HepG2 (cell line): ENCODE results near the gene ZCCHC10. TPM values are rescaled to one million over a fixed set of nuclear protein-coding genes. Genes with fewer than 3 reads are reported as not detected.

ENCODE experiments used
- EHMT2 ChIP-seq: fragments of 200-600 bp; sonication (generic); IDR thresholded peaks from 2 replicates; pipeline ENCODE4 v1.7.0; 2017; ENCODE audit warnings: antibody characterized with exemption, low read depth, low read length, borderline replicate concordance
- FOSL2 ChIP-seq: sonication (generic); formaldehyde crosslinking; IDR thresholded peaks from 2 replicates; pipeline ENCODE4 v1.4.0; 2020; ENCODE audit warnings: missing genetic modification reagents
- GABPB1 ChIP-seq: IDR thresholded peaks from 2 replicates; pipeline ENCODE4 v1.6.1; 2016; ENCODE audit warnings: mild to moderate bottlenecking, missing genetic modification reagents, moderate library complexity, missing compliant biosample characterization
- GATAD1 ChIP-seq: IDR thresholded peaks from 2 replicates; pipeline ENCODE4 v1.6.1; 2016; ENCODE audit warnings: missing genetic modification reagents, missing compliant biosample characterization
- JUN ChIP-seq: sonication (generic); formaldehyde crosslinking; IDR thresholded peaks from 2 replicates; pipeline ENCODE4 v1.4.0; 2020; ENCODE audit warnings: mild to moderate bottlenecking, missing genetic modification reagents
- LCORL ChIP-seq, 2 experiments: fragments of 450-650 bp in 1 of 2; sonication (generic) in 1 of 2; formaldehyde crosslinking in 1 of 2; IDR thresholded peaks; 2 replicates each; pipeline versions ENCODE4 v1.5.0 to v1.6.1; 2017 to 2020; ENCODE audit warnings: antibody characterized with exemption in 1 of 2, missing genetic modification reagents in 1 of 2
- MYC ChIP-seq: sonication (generic); formaldehyde crosslinking; IDR thresholded peaks from 2 replicates; pipeline ENCODE4 v1.9.0; 2021; ENCODE audit warnings: missing genetic modification reagents, borderline replicate concordance
- PLRG1 ChIP-seq: fragments of 450-650 bp; conservative IDR thresholded peaks from 2 replicates; pipeline ENCODE4 v1.6.1; 2016
- PLSCR1 ChIP-seq: sonication (generic); formaldehyde crosslinking; IDR thresholded peaks from 2 replicates; pipeline ENCODE4 v1.5.0; 2020; ENCODE audit warnings: missing genetic modification reagents, mild to moderate bottlenecking, borderline replicate concordance
- RBFOX2 ChIP-seq: fragments of 200-400 bp; formaldehyde crosslinking; IDR thresholded peaks from 2 replicates; pipeline ENCODE4 v1.6.1; 2017; ENCODE audit warnings: low read depth, mild to moderate bottlenecking, low read length
- SALL1 ChIP-seq: sonication (generic); formaldehyde crosslinking; IDR thresholded peaks from 2 replicates; pipeline ENCODE4 v1.8.0; 2022; ENCODE audit warnings: mild to moderate bottlenecking, missing genetic modification reagents
- TCF12 ChIP-seq, 2 experiments: fragments of 450-650 bp in 1 of 2; sonication (generic) in 1 of 2; formaldehyde crosslinking in 1 of 2; IDR thresholded peaks; 2 replicates each; pipeline versions ENCODE4 v1.6.1 to v1.8.0; 2017 to 2022; ENCODE audit warnings: antibody characterized with exemption in 1 of 2, mild to moderate bottlenecking in 1 of 2, missing genetic modification reagents in 1 of 2, moderate library complexity in 1 of 2
- ZNF225 ChIP-seq: sonication (generic); formaldehyde crosslinking; IDR thresholded peaks from 2 replicates; pipeline ENCODE4 v1.4.0; 2020; ENCODE audit warnings: mild to moderate bottlenecking, missing genetic modification reagents
- ZNF292 ChIP-seq: sonication (generic); formaldehyde crosslinking; IDR thresholded peaks from 2 replicates; pipeline ENCODE4 v1.8.1; 2022; ENCODE audit warnings: mild to moderate bottlenecking, low read depth, missing genetic modification reagents, borderline replicate concordance
- ZNF33A ChIP-seq: sonication (generic); formaldehyde crosslinking; IDR thresholded peaks from 2 replicates; pipeline ENCODE4 v1.5.1; 2020; ENCODE audit warnings: missing genetic modification reagents, mild to moderate bottlenecking, moderate library complexity, borderline replicate concordance
- ZNF33B ChIP-seq: sonication (generic); formaldehyde crosslinking; IDR thresholded peaks from 2 replicates; pipeline ENCODE4 v1.5.1; 2020; ENCODE audit warnings: mild to moderate bottlenecking, missing genetic modification reagents
- ZNF589 ChIP-seq: sonication (generic); formaldehyde crosslinking; conservative IDR thresholded peaks from 2 replicates; pipeline ENCODE4 v1.8.0; 2022; ENCODE audit warnings: mild to moderate bottlenecking, moderate library complexity, missing genetic modification reagents
- ZNF614 ChIP-seq: IDR thresholded peaks from 2 replicates; pipeline ENCODE4 v1.6.1; 2018; ENCODE audit warnings: missing biosample characterization, missing genetic modification reagents, inconsistent platforms, borderline replicate concordance
- polyA plus RNA-seq, 8 experiments: library from polyadenylated mRNA; depleted of rRNA in 3 of 8; stranded (reverse) in 7 of 8; unstranded in 1 of 8; fragments of >200 nt; fragmentation: Illumina TruSeq in 4 of 8; extraction: Trizol in 4 of 8; gene quantifications; 2 replicates each; pipeline versions ENCODE4 v1.2.1 to v1.2.3, GENCODE V29; 2011 to 2016; ENCODE audit warnings: low read depth in 4 of 8, missing spikeins in 1 of 8, mixed read lengths in 1 of 8; ENCODE audit not compliant: insufficient read depth in 1 of 8
- total RNA-seq, 5 experiments: library from RNA; depleted of rRNA; stranded (reverse); fragments of >200 nt; fragmentation: Illumina TruSeq; extraction: Trizol; gene quantifications; 2 replicates each; pipeline ENCODE4 v1.2.3, GENCODE V29; 2016; ENCODE audit warnings: low read depth in 1 of 5
- TF ChIP-seq, protein P1 (sequence below): sonication (generic); formaldehyde crosslinking; IDR thresholded peaks from 2 replicates; pipeline ENCODE4 v1.5.1; 2020; ENCODE audit warnings: mild to moderate bottlenecking, missing genetic modification reagents, borderline replicate concordance
- TF ChIP-seq, protein P2 (sequence below): sonication (generic); formaldehyde crosslinking; IDR thresholded peaks from 2 replicates; pipeline ENCODE4 v1.4.0; 2020; ENCODE audit warnings: missing genetic modification reagents

Gene ZCCHC10
- total and polyA plus RNA-seq, 2 of the 13 experiments (the other 11 are each of a cell fraction or from before 2014, with no cell fraction given) = 40.7 to 48.2 TPM

DNA sequence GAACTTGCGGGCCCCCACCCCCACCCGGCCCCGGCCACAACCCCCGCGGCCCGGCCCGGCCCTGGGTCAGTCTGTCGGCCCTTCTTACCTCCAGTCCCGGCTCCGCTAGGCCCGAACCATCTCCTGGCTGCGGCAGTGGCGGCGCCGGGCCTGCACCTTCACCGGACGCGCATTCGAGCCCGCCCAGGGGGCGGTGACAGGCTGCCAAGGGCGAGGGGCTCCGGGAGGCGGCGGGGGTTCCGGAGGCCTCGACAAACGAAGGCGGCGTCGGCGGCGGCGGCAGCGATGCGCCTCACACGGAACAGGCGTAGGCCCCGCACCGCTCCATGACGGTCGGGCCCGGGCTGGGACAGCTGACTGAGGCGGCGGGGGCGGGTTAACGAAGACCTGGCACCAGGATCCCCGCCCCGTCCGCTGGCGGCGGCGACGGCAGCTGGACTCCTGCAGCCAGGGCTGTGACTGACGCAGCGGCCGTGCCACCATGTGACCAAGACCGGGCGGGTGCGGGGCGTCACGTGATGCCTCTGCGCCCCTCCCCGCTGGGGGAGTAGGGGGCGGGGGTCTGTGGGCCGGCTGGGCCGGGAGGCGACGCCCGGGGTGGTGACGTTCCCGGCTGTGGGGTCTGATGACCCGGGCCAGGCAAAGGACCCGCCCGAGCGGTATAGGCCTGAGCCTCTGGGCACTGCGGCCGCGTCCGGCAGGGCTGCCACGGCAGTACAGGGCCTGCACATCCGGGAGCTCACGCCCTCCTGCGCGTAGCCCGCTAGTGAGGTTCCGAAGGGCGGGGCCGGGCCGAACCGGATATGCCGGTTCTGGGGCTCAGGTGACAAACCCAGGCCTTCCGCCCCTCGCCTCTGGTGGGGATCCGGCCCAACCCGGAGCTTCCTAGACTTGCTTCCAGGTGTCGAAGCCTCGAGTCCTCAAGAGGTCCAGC is 62.9 kb downstream of the ZCCHC10 start, which contains the start of gene AFF4 (continued):
- TF ChIP-seq, protein P1, sequence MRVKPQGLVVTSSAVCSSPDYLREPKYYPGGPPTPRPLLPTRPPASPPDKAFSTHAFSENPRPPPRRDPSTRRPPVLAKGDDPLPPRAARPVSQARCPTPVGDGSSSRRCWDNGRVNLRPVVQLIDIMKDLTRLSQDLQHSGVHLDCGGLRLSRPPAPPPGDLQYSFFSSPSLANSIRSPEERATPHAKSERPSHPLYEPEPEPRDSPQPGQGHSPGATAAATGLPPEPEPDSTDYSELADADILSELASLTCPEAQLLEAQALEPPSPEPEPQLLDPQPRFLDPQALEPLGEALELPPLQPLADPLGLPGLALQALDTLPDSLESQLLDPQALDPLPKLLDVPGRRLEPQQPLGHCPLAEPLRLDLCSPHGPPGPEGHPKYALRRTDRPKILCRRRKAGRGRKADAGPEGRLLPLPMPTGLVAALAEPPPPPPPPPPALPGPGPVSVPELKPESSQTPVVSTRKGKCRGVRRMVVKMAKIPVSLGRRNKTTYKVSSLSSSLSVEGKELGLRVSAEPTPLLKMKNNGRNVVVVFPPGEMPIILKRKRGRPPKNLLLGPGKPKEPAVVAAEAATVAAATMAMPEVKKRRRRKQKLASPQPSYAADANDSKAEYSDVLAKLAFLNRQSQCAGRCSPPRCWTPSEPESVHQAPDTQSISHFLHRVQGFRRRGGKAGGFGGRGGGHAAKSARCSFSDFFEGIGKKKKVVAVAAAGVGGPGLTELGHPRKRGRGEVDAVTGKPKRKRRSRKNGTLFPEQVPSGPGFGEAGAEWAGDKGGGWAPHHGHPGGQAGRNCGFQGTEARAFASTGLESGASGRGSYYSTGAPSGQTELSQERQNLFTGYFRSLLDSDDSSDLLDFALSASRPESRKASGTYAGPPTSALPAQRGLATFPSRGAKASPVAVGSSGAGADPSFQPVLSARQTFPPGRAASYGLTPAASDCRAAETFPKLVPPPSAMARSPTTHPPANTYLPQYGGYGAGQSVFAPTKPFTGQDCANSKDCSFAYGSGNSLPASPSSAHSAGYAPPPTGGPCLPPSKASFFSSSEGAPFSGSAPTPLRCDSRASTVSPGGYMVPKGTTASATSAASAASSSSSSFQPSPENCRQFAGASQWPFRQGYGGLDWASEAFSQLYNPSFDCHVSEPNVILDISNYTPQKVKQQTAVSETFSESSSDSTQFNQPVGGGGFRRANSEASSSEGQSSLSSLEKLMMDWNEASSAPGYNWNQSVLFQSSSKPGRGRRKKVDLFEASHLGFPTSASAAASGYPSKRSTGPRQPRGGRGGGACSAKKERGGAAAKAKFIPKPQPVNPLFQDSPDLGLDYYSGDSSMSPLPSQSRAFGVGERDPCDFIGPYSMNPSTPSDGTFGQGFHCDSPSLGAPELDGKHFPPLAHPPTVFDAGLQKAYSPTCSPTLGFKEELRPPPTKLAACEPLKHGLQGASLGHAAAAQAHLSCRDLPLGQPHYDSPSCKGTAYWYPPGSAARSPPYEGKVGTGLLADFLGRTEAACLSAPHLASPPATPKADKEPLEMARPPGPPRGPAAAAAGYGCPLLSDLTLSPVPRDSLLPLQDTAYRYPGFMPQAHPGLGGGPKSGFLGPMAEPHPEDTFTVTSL = peak; percentile 51; the same call in 1 of the 2 replicates
- TF ChIP-seq TCF12 (IDR thresholded peaks at IDR 0.05) = no peak
- no peak for TF ChIP-seq TCF12 (CRISPR knock-in tag; IDR thresholded peaks at IDR 0.05)
- 0 out of 2 replicates have a peak, but pooled peaks have one; percentile 32 for TF ChIP-seq PLSCR1 (CRISPR knock-in tag)
- TF ChIP-seq RBFOX2 = peak; percentile 97
- peak; percentile 75; the same call in 1 of the 2 replicates for TF ChIP-seq ZNF225 (CRISPR knock-in tag)
- TF ChIP-seq JUN (CRISPR knock-in tag) = no peak
- TF ChIP-seq FOSL2 (CRISPR knock-in tag) = peak; percentile 69
- TF ChIP-seq ZNF614 (CRISPR knock-in tag) = no peak
- no peak; the same call in none of the 2 replicates for TF ChIP-seq ZNF33A
- TF ChIP-seq ZNF589 = peak; percentile 77; the same call in 1 of the 2 replicates
- no peak for TF ChIP-seq PLRG1
- TF ChIP-seq ZNF33B = peak; percentile 77; the same call in 1 of the 2 replicates
- TF ChIP-seq GABPB1 (CRISPR knock-in tag) = peak; percentile 93
- TF ChIP-seq EHMT2 = no peak
- TF ChIP-seq, protein P2, sequence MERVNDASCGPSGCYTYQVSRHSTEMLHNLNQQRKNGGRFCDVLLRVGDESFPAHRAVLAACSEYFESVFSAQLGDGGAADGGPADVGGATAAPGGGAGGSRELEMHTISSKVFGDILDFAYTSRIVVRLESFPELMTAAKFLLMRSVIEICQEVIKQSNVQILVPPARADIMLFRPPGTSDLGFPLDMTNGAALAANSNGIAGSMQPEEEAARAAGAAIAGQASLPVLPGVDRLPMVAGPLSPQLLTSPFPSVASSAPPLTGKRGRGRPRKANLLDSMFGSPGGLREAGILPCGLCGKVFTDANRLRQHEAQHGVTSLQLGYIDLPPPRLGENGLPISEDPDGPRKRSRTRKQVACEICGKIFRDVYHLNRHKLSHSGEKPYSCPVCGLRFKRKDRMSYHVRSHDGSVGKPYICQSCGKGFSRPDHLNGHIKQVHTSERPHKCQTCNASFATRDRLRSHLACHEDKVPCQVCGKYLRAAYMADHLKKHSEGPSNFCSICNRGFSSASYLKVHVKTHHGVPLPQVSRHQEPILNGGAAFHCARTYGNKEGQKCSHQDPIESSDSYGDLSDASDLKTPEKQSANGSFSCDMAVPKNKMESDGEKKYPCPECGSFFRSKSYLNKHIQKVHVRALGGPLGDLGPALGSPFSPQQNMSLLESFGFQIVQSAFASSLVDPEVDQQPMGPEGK (CRISPR knock-in tag) = peak; percentile 98
- peak; percentile 83 for TF ChIP-seq SALL1 (CRISPR knock-in tag)
- no peak; the same call in 1 of the 2 replicates for TF ChIP-seq LCORL (IDR thresholded peaks at IDR 0.05)
- TF ChIP-seq LCORL (CRISPR knock-in tag; IDR thresholded peaks at IDR 0.05) = peak; percentile 85
- TF ChIP-seq ZNF292 = no peak
- TF ChIP-seq GATAD1 = peak; percentile 83
- TF ChIP-seq MYC (CRISPR knock-in tag) = peak; percentile 87
